ENCODE data around the gene CACNA1C.

- TF ChIP-seq CTCF (IDR thresholded peaks at IDR 0.05) (no peak), POLR2A (IDR thresholded peaks at IDR 0.05; ENCODE audit: low read depth) (no peak)
Observed at GRCh38 chr12:2284321-2284813, 231.6 kb downstream of the CACNA1C start.
